Measurements from ENCODE around the gene FAAP20.

DNA sequence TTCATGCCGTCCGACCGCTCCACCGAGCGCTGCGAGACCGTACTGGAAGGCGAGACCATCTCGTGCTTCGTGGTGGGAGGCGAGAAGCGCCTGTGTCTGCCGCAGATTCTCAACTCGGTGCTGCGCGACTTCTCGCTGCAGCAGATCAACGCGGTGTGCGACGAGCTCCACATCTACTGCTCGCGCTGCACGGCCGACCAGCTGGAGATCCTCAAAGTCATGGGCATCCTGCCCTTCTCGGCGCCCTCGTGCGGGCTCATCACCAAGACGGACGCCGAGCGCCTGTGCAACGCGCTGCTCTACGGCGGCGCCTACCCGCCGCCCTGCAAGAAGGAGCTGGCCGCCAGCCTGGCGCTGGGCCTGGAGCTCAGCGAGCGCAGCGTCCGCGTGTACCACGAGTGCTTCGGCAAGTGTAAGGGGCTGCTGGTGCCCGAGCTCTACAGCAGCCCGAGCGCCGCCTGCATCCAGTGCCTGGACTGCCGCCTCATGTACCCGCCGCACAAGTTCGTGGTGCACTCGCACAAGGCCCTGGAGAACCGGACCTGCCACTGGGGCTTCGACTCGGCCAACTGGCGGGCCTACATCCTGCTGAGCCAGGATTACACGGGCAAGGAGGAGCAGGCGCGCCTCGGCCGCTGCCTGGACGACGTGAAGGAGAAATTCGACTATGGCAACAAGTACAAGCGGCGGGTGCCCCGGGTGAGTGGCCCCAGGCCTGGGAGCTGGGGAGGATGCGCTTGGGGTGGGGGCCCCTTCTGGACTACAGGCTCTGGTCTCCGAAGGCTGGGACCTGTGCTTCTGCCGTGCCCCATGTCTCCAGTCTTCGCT, 34.7 kb upstream of the FAAP20 start:
- TF ChIP-seq EP300 (IDR thresholded peaks at IDR 0.05; ENCODE audit: low read depth): no peak
- peak; percentile 71 to 87 (median 72) for TF ChIP-seq POLR2AphosphoS5 (IDR thresholded peaks at IDR 0.05)
- peak; percentile 62 for TF ChIP-seq POLR2A (IDR thresholded peaks at IDR 0.05)
